Right cardiac atrium (tissue), 5 donors: ENCODE results near the gene RAD18. TPM values are rescaled to one million over a fixed set of nuclear protein-coding genes. Genes with fewer than 3 reads are reported as not detected.

Source experiments
- ATAC-seq, 2 donors: fragments of 200-7000 bp; cut with Tn5 transposase; one replicate each; pipeline versions ENCODE4 v1.8.0 to v1.9.1; 2020; ENCODE audit warnings: moderate library complexity in 2 of 2, mild to moderate bottlenecking in 1 of 2
- DNase-seq, 3 donors: peaks; one replicate each; pipeline ENCODE4 v3.0.0-alpha.2; 2020
- H3K27ac ChIP-seq: one replicate; pipeline ENCODE4 v1.5.1; 2013; ENCODE audit warnings: mild to moderate bottlenecking, low read length, control low read depth, moderate library complexity
- H3K27me3 ChIP-seq: one replicate; pipeline ENCODE4 v1.6.1; 2013; ENCODE audit not compliant: control insufficient read depth, insufficient read depth
- H3K4me1 ChIP-seq: one replicate; pipeline ENCODE4 v1.6.1; 2013; ENCODE audit warnings: low read length; ENCODE audit not compliant: control insufficient read depth, insufficient read depth
- H3K4me3 ChIP-seq: one replicate; pipeline ENCODE4 v1.5.1; 2013; ENCODE audit warnings: low read length, control low read depth
- H3K9me3 ChIP-seq: one replicate; pipeline ENCODE4 v1.6.1; 2013; ENCODE audit warnings: low read length; ENCODE audit not compliant: control insufficient read depth
- WGBS: extraction: QIAGEN DNeasy Blood & Tissue Kit; methylation state at CpG from one replicate; pipeline ENCODE4 v1.1.7; 2013; 5-methylcytosine and 5-hydroxymethylcytosine counted together
- intact Hi-C, 4 donors: fragments of 100-400 bp; cut with DNase I; formaldehyde crosslinking; loops; one replicate each; pipeline versions ENCODE4 v1.11.0 to v1.14.0; 2022 to 2023
- long read RNA-seq, 4 donors: library from polyadenylated mRNA; unstranded; transcript quantifications; one replicate each; pipeline ENCODE4 v2.0.0, GENCODE V29; 2020 to 2021
- polyA plus RNA-seq: library from polyadenylated mRNA; stranded (reverse); fragments of 200-250 nt; gene quantifications from one replicate; pipeline ENCODE4 v1.2.3, GENCODE V29; 2013
- total RNA-seq, 4 donors: library from RNA; stranded (reverse); fragmentation: NEBNext Ultra II Directional; extraction: Animal tissue kit (Norgen Biotek cat#: 25700); gene quantifications; one replicate each; pipeline ENCODE4 v1.2.1, GENCODE V29; 2021
- donor health status: healthy with polysubstance abuse.
- donor health status: DM: no; HTN: yes; CAD: no.
- donor health status: DM: no; HTN: no; CAD: no.
- donor health status: DM: no; HTN: yes; CAD: no; lungs with severe emphysema.
- donor health status: DM: yes; HTN: yes; CAD: no.

Gene RAD18, protein sequence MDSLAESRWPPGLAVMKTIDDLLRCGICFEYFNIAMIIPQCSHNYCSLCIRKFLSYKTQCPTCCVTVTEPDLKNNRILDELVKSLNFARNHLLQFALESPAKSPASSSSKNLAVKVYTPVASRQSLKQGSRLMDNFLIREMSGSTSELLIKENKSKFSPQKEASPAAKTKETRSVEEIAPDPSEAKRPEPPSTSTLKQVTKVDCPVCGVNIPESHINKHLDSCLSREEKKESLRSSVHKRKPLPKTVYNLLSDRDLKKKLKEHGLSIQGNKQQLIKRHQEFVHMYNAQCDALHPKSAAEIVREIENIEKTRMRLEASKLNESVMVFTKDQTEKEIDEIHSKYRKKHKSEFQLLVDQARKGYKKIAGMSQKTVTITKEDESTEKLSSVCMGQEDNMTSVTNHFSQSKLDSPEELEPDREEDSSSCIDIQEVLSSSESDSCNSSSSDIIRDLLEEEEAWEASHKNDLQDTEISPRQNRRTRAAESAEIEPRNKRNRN
- total RNA-seq (1 to 10 TPM; 3.4 to 9.3 (median 5.2) TPM), polyA plus RNA-seq (1.0 TPM)
- long read RNA-seq, donor 1, full-length matches to known transcripts: 2 of 2 reads
- long read RNA-seq, donor 1, partial matches to known transcripts: 0 of 2 reads
- long read RNA-seq, donor 1, other reads (novel, unspliced or antisense): 0 of 2 reads
- long read RNA-seq, donor 2, partial matches to known transcripts: 0 of 6 reads
- long read RNA-seq, donor 2, other reads (novel, unspliced or antisense): 6 of 6 reads
- long read RNA-seq, donor 3, full-length matches to known transcripts: 5 of 6 reads
- long read RNA-seq, donor 3, partial matches to known transcripts: 0 of 6 reads
- long read RNA-seq, donor 3, other reads (novel, unspliced or antisense): 1 of 6 reads
- long read RNA-seq, donor 4: 0 reads

DNA sequence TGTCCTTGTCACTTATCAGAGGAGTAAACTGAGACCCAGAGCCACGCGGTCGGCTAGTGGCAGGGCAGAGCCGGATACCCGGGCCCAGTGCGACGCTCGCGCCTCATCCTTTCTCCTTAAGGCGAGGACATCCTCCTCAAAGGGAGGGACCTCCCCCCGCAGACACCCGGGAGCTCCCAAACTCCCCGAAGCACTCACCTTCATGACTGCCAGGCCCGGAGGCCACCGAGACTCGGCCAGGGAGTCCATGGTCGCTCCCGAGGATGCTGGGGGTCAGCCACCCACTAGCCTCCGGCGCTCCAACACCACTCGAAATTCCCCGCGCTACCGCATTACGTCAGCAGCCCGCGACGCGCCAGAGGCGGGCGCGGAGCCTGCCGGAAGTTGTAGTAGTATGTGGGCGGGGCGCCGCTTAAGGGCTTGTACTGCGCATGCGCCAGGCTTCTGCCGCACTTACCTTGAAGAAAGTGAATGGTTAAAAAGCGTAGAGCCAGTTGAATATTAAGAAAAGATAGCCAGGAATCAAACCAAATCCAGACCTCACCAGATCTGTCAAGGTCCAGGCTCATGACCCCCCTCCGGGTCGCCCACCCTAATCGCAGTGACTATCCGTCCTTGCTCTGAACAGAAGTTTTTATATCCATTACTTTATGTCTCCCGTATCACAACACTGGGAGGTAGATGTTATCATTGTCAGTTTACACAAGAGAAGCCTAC, at the start of gene RAD18:
Gene RAD18, minus strand, starts transcription at position 336 of the 717 bp plus-strand sequence. Its CDS starts 87 bp downstream, at position 249.
- Histone ChIP-seq H3K4me1 (peaks cover 3% of the 10 kb centered on the region), H3K27me3 (no peaks in the 10 kb centered on the region), H3K27ac (peak within 1 kb of the TSS; percentile 55), H3K4me3 (peak within 1 kb of the TSS; percentile 69), H3K9me3 (no peaks in the 10 kb centered on the region)
- under 1% methylated on average over 45 of the region's 45 CpGs for WGBS
- intact Hi-C loops: no loop called here
- peak; percentile 92 to 97 (median 96) for DNase-seq
- ATAC-seq: peak; percentile 96 to 98

DNA sequence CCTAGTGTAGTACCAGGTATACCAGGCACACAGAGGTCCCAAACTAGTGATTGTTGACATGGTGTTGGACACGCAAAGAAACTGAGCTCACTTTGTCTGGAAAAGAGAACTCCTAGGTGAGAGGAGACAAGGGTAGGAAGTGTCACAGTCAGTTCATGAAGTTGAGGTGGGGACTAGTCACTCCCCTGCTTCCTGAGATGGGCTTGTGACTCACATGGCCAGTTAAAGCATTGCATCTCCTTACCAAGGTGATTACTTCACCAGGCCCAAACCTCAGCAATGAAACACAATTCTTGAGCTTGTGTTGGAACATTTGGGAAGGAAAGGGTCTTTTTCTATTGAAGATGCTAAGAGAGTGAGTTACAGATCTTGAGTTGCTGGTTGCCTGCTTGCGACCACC, 49.2 kb upstream of the RAD18 start:
- Histone ChIP-seq H3K27me3 (no peaks in the 10 kb centered on the region), H3K4me1 (no peaks in the 10 kb centered on the region), H3K9me3 (no peaks in the 10 kb centered on the region), H3K4me3 (no peak overlapping the region), H3K27ac (no peak overlapping the region)
- intact Hi-C loops: no loop called here
- DNase-seq: no peak
- ATAC-seq: no peak
- 95% methylated on average over 2 of the region's 2 CpGs for WGBS

GRCh38 chr3:9009976-9010545, 46.8 kb upstream of the RAD18 start:
- 94% methylated on average over 11 of the region's 11 CpGs for WGBS
- no peak overlapping the region for H3K4me3 ChIP-seq
- ATAC-seq (no peak), DNase-seq (no peak)
- no peak overlapping the region for H3K27ac ChIP-seq
- intact Hi-C loops: no loop called here
- H3K4me1 ChIP-seq: no peaks in the 10 kb centered on the region
- no peaks in the 10 kb centered on the region for H3K9me3 ChIP-seq
- H3K27me3 ChIP-seq: no peaks in the 10 kb centered on the region

DNA sequence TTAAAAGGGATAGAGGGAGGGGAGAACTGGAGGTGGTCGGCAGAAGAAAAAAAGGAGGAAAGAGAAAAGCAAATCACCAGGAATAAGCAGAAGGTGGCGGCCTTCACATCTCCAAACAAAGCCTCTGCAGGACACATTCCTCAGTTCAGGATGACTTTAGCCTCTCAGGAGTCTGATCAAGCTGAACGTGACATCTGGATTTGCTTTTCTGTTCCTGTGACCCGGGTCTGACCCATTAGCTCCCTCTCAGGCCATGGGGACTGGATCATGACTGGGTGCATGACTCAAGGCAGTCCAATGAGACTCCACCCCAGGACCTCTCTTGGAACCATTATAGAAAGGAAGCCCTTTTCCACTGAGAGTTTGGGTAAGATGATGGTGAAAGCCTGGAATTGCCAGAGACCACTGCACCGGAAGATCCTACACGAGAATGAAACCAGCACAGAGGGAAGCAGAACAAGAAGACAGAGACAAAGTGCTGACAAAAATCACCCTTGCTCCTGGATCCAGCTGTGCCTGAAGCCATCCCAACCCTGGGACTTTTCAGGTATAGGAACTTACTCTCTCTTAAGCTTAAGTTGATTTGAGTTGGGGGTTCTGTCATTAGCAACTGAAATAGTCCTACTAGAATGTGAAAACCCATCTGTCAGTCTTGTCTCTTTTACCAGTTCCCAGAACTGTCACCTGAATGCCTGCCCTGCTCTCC, 45.4 kb upstream of the RAD18 start:
- ATAC-seq: no peak

GRCh38 chr3:9007928-9008327, 44.7 kb upstream of the RAD18 start:
- no peaks in the 10 kb centered on the region for H3K9me3 ChIP-seq
- no peaks in the 10 kb centered on the region for H3K4me1 ChIP-seq
- WGBS: 83% methylated on average over 2 of the region's 2 CpGs
- ATAC-seq (no peak), DNase-seq (no peak)
- H3K4me3 ChIP-seq: no peak overlapping the region
- intact Hi-C loops: no loop called here
- no peak overlapping the region for H3K27ac ChIP-seq
- H3K27me3 ChIP-seq: no peaks in the 10 kb centered on the region

More for the DNA sequence above, 45.4 kb upstream of the RAD18 start:
- Histone ChIP-seq H3K9me3 (no peaks in the 10 kb centered on the region), H3K27me3 (no peaks in the 10 kb centered on the region), H3K27ac (no peak overlapping the region), H3K4me1 (no peaks in the 10 kb centered on the region), H3K4me3 (no peak overlapping the region)
- DNase-seq: no peak
- 69% methylated on average over 6 of the region's 6 CpGs for WGBS
- intact Hi-C loops: no loop called here

DNA sequence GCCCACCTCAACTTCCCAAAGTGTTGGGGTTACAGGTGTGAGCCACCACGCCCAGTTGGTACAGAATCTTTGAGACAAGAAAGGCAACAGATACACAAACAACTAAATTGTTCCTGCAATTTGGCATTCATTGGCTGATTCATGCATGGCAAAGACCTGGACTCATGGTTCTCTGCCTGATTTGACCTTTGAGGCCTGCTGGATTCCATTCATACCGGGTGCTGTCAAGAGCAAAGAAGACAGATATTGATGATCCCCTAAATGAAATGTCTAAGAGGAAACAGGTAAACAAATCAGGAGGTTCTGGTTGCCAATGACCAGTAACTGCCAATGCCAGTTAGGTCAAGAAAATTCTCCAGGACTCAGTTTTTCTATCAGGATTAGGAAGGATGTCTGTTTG, 43.9 kb upstream of the RAD18 start:
- Histone ChIP-seq H3K27ac (no peak overlapping the region), H3K9me3 (no peaks in the 10 kb centered on the region), H3K4me3 (no peak overlapping the region), H3K27me3 (no peaks in the 10 kb centered on the region), H3K4me1 (no peaks in the 10 kb centered on the region)
- ATAC-seq: no peak
- intact Hi-C loops: no loop called here
- DNase-seq: no peak
- 83% methylated on average over 2 of the region's 2 CpGs for WGBS

DNA sequence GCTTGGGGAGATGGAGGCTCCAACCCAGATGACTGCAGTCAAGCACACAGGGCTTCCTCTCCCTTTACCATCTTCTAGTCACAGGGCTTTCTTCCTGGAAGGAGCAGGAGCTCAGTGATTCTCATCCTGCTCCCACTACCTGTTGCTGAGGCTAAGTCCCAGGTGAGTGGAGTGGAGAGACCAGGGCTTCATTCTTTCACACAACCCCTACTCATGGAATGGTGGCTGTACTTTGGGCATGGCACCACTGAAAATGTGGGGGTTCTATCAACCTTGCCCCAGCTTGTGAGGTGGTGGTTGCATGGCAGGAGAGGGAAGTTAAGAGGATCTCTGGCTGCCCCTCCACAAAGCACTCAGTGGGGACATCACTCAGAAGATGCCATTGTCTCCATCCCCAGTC, 36.8 kb upstream of the RAD18 start:
- Histone ChIP-seq H3K4me1 (peaks cover 2% of the 10 kb centered on the region), H3K4me3 (no peak overlapping the region), H3K27ac (no peak overlapping the region), H3K9me3 (no peaks in the 10 kb centered on the region), H3K27me3 (no peaks in the 10 kb centered on the region)
- ATAC-seq (no peak), DNase-seq (no peak)
- intact Hi-C loops: no loop called here

- ATAC-seq (peak in 1 of 2 donors; percentile 11), DNase-seq (no peak)
- 70% methylated on average over 3 of the region's 3 CpGs for WGBS
- peaks cover 2% of the 10 kb centered on the region for H3K4me1 ChIP-seq
- no peaks in the 10 kb centered on the region for H3K27me3 ChIP-seq
- intact Hi-C loops: loop anchor here in 1 of 4 donors (5.0 kb wide), 1 partner anchor 70 kb away; no protein-coding TSS in a partner anchor
- H3K27ac ChIP-seq: no peak overlapping the region
- no peaks in the 10 kb centered on the region for H3K9me3 ChIP-seq
- no peak overlapping the region for H3K4me3 ChIP-seq
Measured at GRCh38 chr3:8997151-8997550, 33.9 kb upstream of the RAD18 start.

DNA sequence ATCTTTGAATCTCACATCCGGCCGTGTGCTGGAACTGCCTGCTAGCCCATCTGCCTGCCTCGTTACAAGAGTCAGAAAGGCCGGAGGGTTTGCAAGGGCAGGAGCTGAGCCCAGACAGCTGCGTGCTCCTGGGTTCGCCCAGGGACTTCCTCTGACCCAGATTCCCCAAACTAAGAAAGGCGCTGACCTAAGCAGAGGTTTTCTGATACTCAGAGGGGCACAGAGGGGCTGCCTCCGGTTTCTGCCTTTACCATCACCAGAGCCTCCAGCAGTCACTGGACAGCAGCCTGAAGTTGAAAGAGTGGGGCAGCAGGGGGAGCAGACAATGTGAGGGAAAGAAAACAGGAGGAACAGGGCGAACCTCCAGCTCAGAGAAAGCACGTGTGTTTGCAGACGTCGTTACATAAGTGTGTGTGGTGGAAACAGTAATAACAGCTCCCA, 33.4 kb upstream of the RAD18 start:
- WGBS: 27% methylated on average over 12 of the region's 12 CpGs
- no peak overlapping the region for H3K4me3 ChIP-seq
- no peak overlapping the region for H3K27ac ChIP-seq
- H3K27me3 ChIP-seq: no peaks in the 10 kb centered on the region
- peaks cover 2% of the 10 kb centered on the region for H3K4me1 ChIP-seq
- no peaks in the 10 kb centered on the region for H3K9me3 ChIP-seq
- DNase-seq (peak; percentile 49 to 79 (median 70)), ATAC-seq (peak; percentile 73 to 86)
- intact Hi-C loops: loop anchor here in 1 of 4 donors (5.0 kb wide), 1 partner anchor 71 kb away; no protein-coding TSS in a partner anchor

GRCh38 chr3:8996216-8996615, 32.9 kb upstream of the RAD18 start:
- Histone ChIP-seq H3K9me3 (no peaks in the 10 kb centered on the region), H3K4me1 (peaks cover 2% of the 10 kb centered on the region), H3K27ac (no peak overlapping the region), H3K4me3 (no peak overlapping the region), H3K27me3 (no peaks in the 10 kb centered on the region)
- WGBS: 64% methylated on average over 2 of the region's 2 CpGs
- DNase-seq: no peak
- intact Hi-C loops: loop anchor here in 1 of 4 donors (5.0 kb wide), 1 partner anchor 71 kb away; no protein-coding TSS in a partner anchor
- no peak for ATAC-seq
